A673 (cell line): ENCODE data around the gene KMT2C. TPM values are rescaled to one million over a fixed set of nuclear protein-coding genes. Genes with fewer than 3 reads are reported as not detected.

Experiments used
- BruUV-seq: library from RNA; stranded (reverse); fragments of 400-500 nt; replicated peaks from 2 replicates; lab custom pipeline; 2021; lab: Mats Ljungman, UMichigan
- CTCF ChIA-PET: fragments of 300-600 bp; sonication (Branson Sonifier 250); formaldehyde crosslinking; loops from one replicate; lab custom pipeline; 2022; ENCODE audit warnings: antibody characterized with exemption; lab: Charles Lee
- POLR2A ChIA-PET: fragments of 300-600 bp; sonication (Branson Sonifier 250); formaldehyde crosslinking; loops from one replicate; lab custom pipeline; 2022; ENCODE audit warnings: antibody characterized with exemption; ENCODE audit not compliant: low non-redundant PET; lab: Charles Lee
- DNase-seq: peaks from one replicate; pipeline ENCODE4 v3.0.0-alpha.2; 2015; ENCODE audit warnings: low spot score
- H3K27ac ChIP-seq: fragments of 200-600 bp; sonication (generic); 2 replicates; pipeline ENCODE4 v1.5.1; 2016; ENCODE audit warnings: mixed run types, low read depth, mild to moderate bottlenecking, mixed read lengths, antibody characterized with exemption, low read length; ENCODE audit not compliant: poor library complexity, severe bottlenecking
- H3K27me3 ChIP-seq: fragments of 200-600 bp; sonication (generic); replicated peaks from 2 replicates; pipeline ENCODE4 v1.6.1; 2017; ENCODE audit warnings: mixed run types, low read depth, mild to moderate bottlenecking, mixed read lengths, antibody characterized with exemption, low read length; ENCODE audit not compliant: insufficient read depth, poor library complexity
- H3K36me3 ChIP-seq: fragments of 200-600 bp; sonication (generic); 2 replicates; pipeline ENCODE4 v1.6.1; 2016; ENCODE audit warnings: mixed run types, mild to moderate bottlenecking, mixed read lengths, antibody characterized with exemption, low read length; ENCODE audit not compliant: insufficient read depth, poor library complexity, severe bottlenecking
- H3K4me1 ChIP-seq: fragments of 200-600 bp; sonication (generic); 2 replicates; pipeline ENCODE4 v1.6.1; 2017; ENCODE audit warnings: mixed run types, mild to moderate bottlenecking, mixed read lengths, antibody characterized with exemption, low read length; ENCODE audit not compliant: insufficient read depth, poor library complexity, severe bottlenecking
- H3K4me3 ChIP-seq: fragments of 200-600 bp; sonication (generic); 2 replicates; pipeline ENCODE4 v1.5.1; 2016; ENCODE audit warnings: low read depth, mixed run types, mild to moderate bottlenecking, mixed read lengths, low read length; ENCODE audit not compliant: poor library complexity, severe bottlenecking
- H3K9me3 ChIP-seq: fragments of 200-600 bp; sonication (generic); 2 replicates; pipeline ENCODE4 v1.6.1; 2016; ENCODE audit warnings: mixed run types, low read depth, mild to moderate bottlenecking, mixed read lengths, antibody characterized with exemption, low read length; ENCODE audit not compliant: poor library complexity, severe bottlenecking
- CTCF ChIP-seq: fragments of 300-800, 200-600 bp; sonication (generic); conservative IDR thresholded peaks from 2 replicates; pipeline ENCODE4 v1.5.1; 2017; ENCODE audit warnings: low read depth, mild to moderate bottlenecking, antibody characterized with exemption, low read length, moderate library complexity, mixed read lengths
- EZH2 ChIP-seq: fragments of 200-600 bp; sonication (generic); IDR thresholded peaks from 2 replicates; pipeline ENCODE4 v1.6.1; 2017; ENCODE audit warnings: borderline replicate concordance, low read depth, mild to moderate bottlenecking, mixed read lengths, antibody characterized with exemption, low read length; ENCODE audit not compliant: poor library complexity, severe bottlenecking
- intact Hi-C: fragments of 100-400 bp; cut with micrococcal nuclease; formaldehyde crosslinking; loops from one replicate; pipeline ENCODE4 v1.10.0; 2022; ENCODE audit not compliant: unreplicated experiment
- total RNA-seq: library from RNA; stranded (reverse); gene quantifications from 2 replicates; pipeline ENCODE4 v1.2.3, GENCODE V29; 2021

The KMT2C gene
- total RNA-seq, 1 experiment from 2014 or later = 52.9 TPM

GRCh38 chr7:152177681-152178404 is 258.0 kb downstream of the KMT2C start:
- Histone ChIP-seq H3K36me3 (peaks cover 65% of the 10 kb centered on the region), H3K4me1 (no peaks in the 10 kb centered on the region), H3K9me3 (no peaks in the 10 kb centered on the region), H3K27ac (no peak overlapping the region), H3K4me3 (no peak overlapping the region), H3K27me3 (no peaks in the 10 kb centered on the region)
- ChIA-PET POLR2A (interaction anchor here (0.7 kb wide), 1 partner anchor 8 kb away, joined by 16 read pairs; no protein-coding TSS in a partner anchor), CTCF (no interaction called here)
- no TSS peak for BruUV-seq
- no peak for DNase-seq
- TF ChIP-seq EZH2 (no peak), CTCF (no peak)
- intact Hi-C loops = no loop called here

GRCh38 chr7:152176797-152177196 is 259.0 kb downstream of the KMT2C start:
- Histone ChIP-seq H3K36me3 (peaks cover 60% of the 10 kb centered on the region), H3K4me1 (no peaks in the 10 kb centered on the region), H3K4me3 (no peak overlapping the region), H3K27me3 (no peaks in the 10 kb centered on the region), H3K9me3 (no peaks in the 10 kb centered on the region), H3K27ac (no peak overlapping the region)
- DNase-seq = no peak
- intact Hi-C loops = no loop called here
- TF ChIP-seq CTCF (no peak), EZH2 (no peak)
- BruUV-seq = no TSS peak
- ChIA-PET POLR2A (no interaction called here), CTCF (no interaction called here)

GRCh38 chr7:152173372-152174070 is 262.3 kb downstream of the KMT2C start:
- intact Hi-C loops = no loop called here
- peaks cover 54% of the 10 kb centered on the region for H3K36me3 ChIP-seq
- DNase-seq = no peak
- no peaks in the 10 kb centered on the region for H3K4me1 ChIP-seq
- H3K27me3 ChIP-seq = no peaks in the 10 kb centered on the region
- CTCF ChIA-PET = no interaction called here
- no peaks in the 10 kb centered on the region for H3K9me3 ChIP-seq
- H3K27ac ChIP-seq = no peak overlapping the region
- no TSS peak for BruUV-seq
- POLR2A ChIA-PET = no interaction called here
- TF ChIP-seq EZH2 (no peak), CTCF (peak; percentile 19; the same call in 1 of the 2 replicates)
- H3K4me3 ChIP-seq = no peak overlapping the region
